DND-41 (cell line): ENCODE measurements around the gene KRTAP9-2.

ENCODE experiments used
- ATAC-seq: fragments of 200-7000 bp; cut with Tn5 transposase; 3 replicates; pipeline ENCODE4 v1.9.1; 2021; ENCODE audit warnings: low read depth; ENCODE audit not compliant: insufficient read depth
- DNase-seq: peaks from one replicate; pipeline ENCODE4 v3.0.0-alpha.2; 2020
- H2AFZ ChIP-seq: 2 replicates; pipeline ENCODE4 v1.6.0; 2012; ENCODE audit warnings: low read depth, low read length
- H3K27ac ChIP-seq: 2 replicates; pipeline ENCODE4 v1.5.1; 2012; ENCODE audit warnings: low read length, inconsistent platforms
- H3K27me3 ChIP-seq: fragments of 200-600 bp; sonication (generic); 2 replicates; pipeline ENCODE4 v1.6.0; 2012; ENCODE audit warnings: low read length, mild to moderate bottlenecking, inconsistent platforms; ENCODE audit not compliant: insufficient read depth, poor library complexity
- H3K36me3 ChIP-seq: 2 replicates; pipeline ENCODE4 v1.5.1; 2012; ENCODE audit warnings: low read length, inconsistent platforms; ENCODE audit not compliant: insufficient read depth
- H3K4me1 ChIP-seq: 2 replicates; pipeline ENCODE4 v1.5.1; 2012; ENCODE audit warnings: mild to moderate bottlenecking, low read length; ENCODE audit not compliant: insufficient read depth
- H3K4me2 ChIP-seq: 2 replicates; pipeline ENCODE4 v1.6.0; 2012; ENCODE audit warnings: mild to moderate bottlenecking, moderate library complexity, low read length, inconsistent platforms; ENCODE audit not compliant: insufficient read depth
- H3K4me3 ChIP-seq, 2 experiments: fragments of 200-600 bp in 1 of 2; shearing (Covaris generic) in 1 of 2; 2 replicates each; pipeline ENCODE4 v1.5.1; 2012 to 2016; ENCODE audit warnings: inconsistent platforms in 2 of 2, low read length in 2 of 2, mild to moderate bottlenecking in 2 of 2, low read depth in 1 of 2, moderate library complexity in 1 of 2
- H3K79me2 ChIP-seq: 2 replicates; pipeline ENCODE4 v1.6.0; 2012; ENCODE audit warnings: low read length, inconsistent platforms; ENCODE audit not compliant: insufficient read depth
- H3K9ac ChIP-seq: 2 replicates; pipeline ENCODE4 v1.6.0; 2012; ENCODE audit warnings: low read depth, mild to moderate bottlenecking, inconsistent platforms, low read length, moderate library complexity
- H3K9me3 ChIP-seq: 2 replicates; pipeline ENCODE4 v1.5.1; 2012; ENCODE audit warnings: low read length, moderate library complexity, mild to moderate bottlenecking, inconsistent platforms; ENCODE audit not compliant: insufficient read depth, severe bottlenecking
- H4K20me1 ChIP-seq: 2 replicates; pipeline ENCODE4 v1.6.0; 2012; ENCODE audit warnings: low read length; ENCODE audit not compliant: insufficient read depth
- EZH2 ChIP-seq: IDR thresholded peaks from 3 replicates; pipeline ENCODE4 v1.6.1; 2012; ENCODE audit warnings: borderline replicate concordance, low read depth, mild to moderate bottlenecking, moderate library complexity, low read length, inconsistent platforms; ENCODE audit not compliant: severe bottlenecking
- TF ChIP-seq, protein P1 (sequence below): IDR thresholded peaks from 2 replicates; pipeline ENCODE4 v1.5.1; 2012; ENCODE audit warnings: borderline replicate concordance, low read length, moderate library complexity, mild to moderate bottlenecking; ENCODE audit not compliant: poor library complexity, severe bottlenecking; ENCODE audit errors: extremely low read depth

The KRTAP9-2 gene

GRCh38 chr17:41178843-41179616 lies 47.4 kb upstream of the KRTAP9-2 start:
- Histone ChIP-seq H3K9ac (no peak overlapping the region), H3K27ac (no peak overlapping the region), H3K79me2 (no peaks in the 10 kb centered on the region), H3K4me1 (no peaks in the 10 kb centered on the region), H3K4me2 (no peak overlapping the region), H3K9me3 (no peaks in the 10 kb centered on the region), H3K27me3 (peaks cover 15% of the 10 kb centered on the region), H2AFZ (no peak overlapping the region), H4K20me1 (no peaks in the 10 kb centered on the region), H3K36me3 (no peaks in the 10 kb centered on the region), H3K4me3 (no peak overlapping the region)
- no peak for DNase-seq
- ATAC-seq: no peak
- TF ChIP-seq, protein P1, sequence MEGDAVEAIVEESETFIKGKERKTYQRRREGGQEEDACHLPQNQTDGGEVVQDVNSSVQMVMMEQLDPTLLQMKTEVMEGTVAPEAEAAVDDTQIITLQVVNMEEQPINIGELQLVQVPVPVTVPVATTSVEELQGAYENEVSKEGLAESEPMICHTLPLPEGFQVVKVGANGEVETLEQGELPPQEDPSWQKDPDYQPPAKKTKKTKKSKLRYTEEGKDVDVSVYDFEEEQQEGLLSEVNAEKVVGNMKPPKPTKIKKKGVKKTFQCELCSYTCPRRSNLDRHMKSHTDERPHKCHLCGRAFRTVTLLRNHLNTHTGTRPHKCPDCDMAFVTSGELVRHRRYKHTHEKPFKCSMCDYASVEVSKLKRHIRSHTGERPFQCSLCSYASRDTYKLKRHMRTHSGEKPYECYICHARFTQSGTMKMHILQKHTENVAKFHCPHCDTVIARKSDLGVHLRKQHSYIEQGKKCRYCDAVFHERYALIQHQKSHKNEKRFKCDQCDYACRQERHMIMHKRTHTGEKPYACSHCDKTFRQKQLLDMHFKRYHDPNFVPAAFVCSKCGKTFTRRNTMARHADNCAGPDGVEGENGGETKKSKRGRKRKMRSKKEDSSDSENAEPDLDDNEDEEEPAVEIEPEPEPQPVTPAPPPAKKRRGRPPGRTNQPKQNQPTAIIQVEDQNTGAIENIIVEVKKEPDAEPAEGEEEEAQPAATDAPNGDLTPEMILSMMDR: no peak
- no peak for TF ChIP-seq EZH2

DNA sequence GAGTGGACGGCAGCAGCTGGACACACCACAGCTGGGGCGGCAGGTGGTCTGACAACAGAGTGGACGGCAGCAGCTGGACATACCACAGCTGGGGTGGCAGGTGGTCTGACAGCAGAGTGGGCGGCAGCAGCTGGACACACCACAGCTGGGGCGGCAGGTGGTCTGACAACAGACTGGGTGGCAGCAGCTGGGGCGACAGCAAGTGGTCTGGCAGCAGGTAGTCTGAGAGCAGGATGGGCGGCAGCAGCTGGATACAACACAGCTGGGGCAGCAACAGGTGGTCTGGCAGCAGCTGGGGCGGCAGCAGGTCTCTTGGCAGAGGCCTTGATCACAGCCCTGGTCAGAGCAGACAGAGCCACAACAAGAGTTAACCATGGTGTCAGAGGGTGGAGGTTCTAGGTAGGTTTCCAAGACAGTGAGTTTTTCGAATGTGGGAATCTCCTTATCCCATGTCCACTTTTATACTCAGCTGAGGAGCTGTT lies 41.9 kb upstream of the KRTAP9-2 start, which contains the start of gene KRTAP4-1:
KRTAP4-1 (minus strand) TSS at position 432 of the 482 bp plus-strand sequence; CDS start at position 375, 57 bp downstream.
- Histone ChIP-seq H3K36me3 (no peaks in the 10 kb centered on the region), H3K4me1 (no peaks in the 10 kb centered on the region), H3K4me2 (no peak within 1 kb of the TSS), H3K4me3 (no peak within 1 kb of the TSS), H3K27ac (no peak within 1 kb of the TSS), H3K9me3 (no peaks in the 10 kb centered on the region), H3K79me2 (no peaks in the 10 kb centered on the region), H3K27me3 (peaks cover 5% of the 10 kb centered on the region), H2AFZ (no peak within 1 kb of the TSS), H4K20me1 (no peaks in the 10 kb centered on the region), H3K9ac (no peak within 1 kb of the TSS)
- TF ChIP-seq, protein P1: no peak
- TF ChIP-seq EZH2: no peak
- ATAC-seq: no peak
- no peak for DNase-seq

- no peak for ATAC-seq
- no peak overlapping the region for H3K9ac ChIP-seq
Measured at GRCh38 chr17:41185001-41185400, 41.4 kb upstream of the KRTAP9-2 start.

More at GRCh38 chr17:41185001-41185400, 41.4 kb upstream of the KRTAP9-2 start:
- H3K36me3 ChIP-seq: no peaks in the 10 kb centered on the region
- H3K27ac ChIP-seq: no peak overlapping the region
- H3K4me2 ChIP-seq: no peak overlapping the region
- no peaks in the 10 kb centered on the region for H3K4me1 ChIP-seq
- no peak overlapping the region for H3K4me3 ChIP-seq
- H2AFZ ChIP-seq: no peak overlapping the region
- H3K9me3 ChIP-seq: no peaks in the 10 kb centered on the region
- H4K20me1 ChIP-seq: no peaks in the 10 kb centered on the region
- TF ChIP-seq, protein P1: no peak
- no peak for TF ChIP-seq EZH2
- no peak for DNase-seq
- H3K27me3 ChIP-seq: peaks cover 3% of the 10 kb centered on the region
- no peaks in the 10 kb centered on the region for H3K79me2 ChIP-seq
